K562 (cell line): Measurements from ENCODE around the gene PPAN. TPM values are rescaled to one million over a fixed set of nuclear protein-coding genes. Genes with fewer than 3 reads are reported as not detected.

Experiments
- ATAC-seq: fragments of 200-7000 bp; cut with Tn5 transposase; 3 replicates; pipeline ENCODE4 v1.9.1; 2020; ENCODE audit warnings: moderate library complexity
- BruUV-seq: library from RNA; stranded (reverse); fragments of 400-500 nt; replicated peaks from 2 replicates; lab custom pipeline; 2021; lab: Mats Ljungman, UMichigan
- CTCF ChIA-PET: fragments of 300-600 bp; formaldehyde crosslinking; extraction: SDS; loops from one replicate; lab custom pipeline; 2021; ENCODE audit warnings: low intra/inter-chr PET ratio; lab: Yijun Ruan, JAX
- POLR2A ChIA-PET: fragments of 300-600, 350-650 bp; sonication (Branson Sonifier 250); formaldehyde crosslinking; extraction: SDS; loops from one replicate; lab custom pipeline; 2021; ENCODE audit warnings: antibody characterized with exemption, inconsistent platforms; lab: Yijun Ruan, JAX
- DNase-seq, 4 experiments: peaks; one replicate each; pipeline versions ENCODE4 v3.0.0 to v3.0.0-alpha.2; 2011 to 2018; ENCODE audit warnings: low spot score in 3 of 4, mixed read lengths in 3 of 4; ENCODE audit errors: extremely low read depth in 1 of 4
- FAIRE-seq: peaks from 2 replicates; lab custom pipeline; 2011; peaks lifted over from hg19 to GRCh38; lab: Jason Lieb, UNC
- H2AFZ ChIP-seq: 2 replicates; pipeline ENCODE4 v1.6.0; 2011; ENCODE audit warnings: low read depth, low read length, control low read depth, inconsistent platforms
- H3K27ac ChIP-seq: fragments of 200-600 bp; 3 replicates; pipeline ENCODE4 v1.8.0; 2011; ENCODE audit warnings: low read depth, mild to moderate bottlenecking, control low read depth, inconsistent platforms, low read length, moderate library complexity, mixed read lengths; ENCODE audit errors: extremely low read depth
- H3K27me3 ChIP-seq, 2 experiments: fragments of 300-600 bp in 1 of 2; 2 replicates in 1 of 2; 3 replicates in 1 of 2; pipeline versions ENCODE4 v1.6.0 to v1.8.0; 2011; ENCODE audit warnings: inconsistent platforms in 2 of 2, low read length in 2 of 2, mild to moderate bottlenecking in 1 of 2, mixed read lengths in 1 of 2, moderate library complexity in 1 of 2; ENCODE audit not compliant: control insufficient read depth in 2 of 2, insufficient read depth in 2 of 2
- H3K36me3 ChIP-seq: fragments of 300-600 bp; 3 replicates; pipeline ENCODE4 v1.8.0; 2011; ENCODE audit warnings: mild to moderate bottlenecking, low read length, inconsistent platforms; ENCODE audit not compliant: control insufficient read depth, insufficient read depth
- H3K4me1 ChIP-seq, 2 experiments: fragments of 200-600 bp in 1 of 2; replicated peaks in 1 of 2; 2 replicates in 1 of 2; 3 replicates in 1 of 2; pipeline versions ENCODE4 v1.5.1 to v1.8.0; 2011; ENCODE audit warnings: inconsistent platforms in 2 of 2, low read length in 2 of 2, mild to moderate bottlenecking in 1 of 2, mixed read lengths in 1 of 2, moderate library complexity in 1 of 2; ENCODE audit not compliant: control insufficient read depth in 2 of 2, insufficient read depth in 2 of 2
- H3K4me2 ChIP-seq: 2 replicates; pipeline ENCODE4 v1.6.1; 2011; ENCODE audit warnings: low read length, control low read depth, inconsistent platforms, mixed read lengths; ENCODE audit not compliant: insufficient read depth
- H3K4me3 ChIP-seq: fragments of 200-600 bp; sonication (generic), shearing (Covaris generic); 2 replicates; pipeline ENCODE4 v1.5.1; 2016; ENCODE audit warnings: control low read depth, inconsistent platforms
- H3K79me2 ChIP-seq: fragments of 200-600 bp; 3 replicates; pipeline ENCODE4 v1.8.0; 2011; ENCODE audit warnings: low read length, inconsistent platforms; ENCODE audit not compliant: control insufficient read depth, insufficient read depth
- H3K9ac ChIP-seq, 2 experiments: 2 replicates each; pipeline versions ENCODE4 v1.6.0 to v1.6.1; 2011; ENCODE audit warnings: low read depth in 2 of 2, low read length in 2 of 2, control low read depth in 1 of 2, inconsistent platforms in 1 of 2, mild to moderate bottlenecking in 1 of 2, mixed read lengths in 1 of 2; ENCODE audit not compliant: insufficient read depth in 1 of 2
- H3K9me1 ChIP-seq: one replicate; pipeline ENCODE4 v1.6.0; 2011; ENCODE audit warnings: inconsistent platforms, mild to moderate bottlenecking, low read length, moderate library complexity; ENCODE audit not compliant: control insufficient read depth, insufficient read depth
- H3K9me3 ChIP-seq: replicated peaks from 2 replicates; pipeline ENCODE4 v1.5.1; 2011; ENCODE audit warnings: low read depth, low read length, inconsistent platforms; ENCODE audit not compliant: control insufficient read depth, insufficient read depth
- H4K20me1 ChIP-seq: replicated peaks from 2 replicates; pipeline ENCODE4 v1.6.1; 2011; ENCODE audit warnings: low read length, inconsistent platforms, mixed read lengths; ENCODE audit not compliant: control insufficient read depth, insufficient read depth
- CREB3L1 ChIP-seq: fragments of 450-650 bp; IDR thresholded peaks from 2 replicates; pipeline ENCODE4 v1.6.1; 2014; ENCODE audit warnings: low read depth, mild to moderate bottlenecking, moderate library complexity, borderline replicate concordance
- ELF1 ChIP-seq: fragments of 200-800 bp; sonication (Bioruptor generic); IDR thresholded peaks from 2 replicates; pipeline ENCODE4 v1.6.1; 2016; ENCODE audit warnings: missing genetic modification characterization, missing compliant biosample characterization
- FUS ChIP-seq: fragments of 200-400 bp; formaldehyde crosslinking; optimal IDR thresholded peaks from 2 replicates; pipeline ENCODE3; 2017; ENCODE audit warnings: low read depth, low read length
- HMG20A ChIP-seq: fragments of 450-650 bp; formaldehyde crosslinking; conservative IDR thresholded peaks from 2 replicates; pipeline ENCODE4 v1.4.0; 2020; ENCODE audit warnings: mild to moderate bottlenecking, mixed read lengths
- NFIC ChIP-seq: fragments of 450-650 bp; IDR thresholded peaks from 2 replicates; pipeline ENCODE4 v1.6.1; 2017; ENCODE audit warnings: mild to moderate bottlenecking, inconsistent platforms
- RBBP5 ChIP-seq: fragments of 200-600 bp; sonication (generic); IDR thresholded peaks from 2 replicates; pipeline ENCODE4 v1.6.1; 2012; ENCODE audit warnings: borderline replicate concordance, mild to moderate bottlenecking, low read length, control low read depth, inconsistent platforms; ENCODE audit not compliant: insufficient read depth, poor library complexity, severe bottlenecking
- RBM34 ChIP-seq: fragments of 200-400 bp; formaldehyde crosslinking; IDR thresholded peaks from 2 replicates; pipeline ENCODE4 v1.6.1; 2018; ENCODE audit warnings: low read length, borderline replicate concordance; ENCODE audit not compliant: insufficient read depth
- ZNF311 ChIP-seq: fragments of 250-450 bp; sonication (Bioruptor Pico); IDR thresholded peaks from 2 replicates; pipeline ENCODE4 v1.4.0; 2020; ENCODE audit warnings: mild to moderate bottlenecking, moderate library complexity
- WGBS: fragments of 100-300 bp; shearing (Covaris generic); methylation state at CpG from one replicate; pipeline ENCODE4 v1.1.6; 2016; ENCODE audit warnings: low coverage, mixed read lengths; ENCODE audit not compliant: insufficient coverage; ENCODE audit errors: missing lambda C conversion rate; 5-methylcytosine and 5-hydroxymethylcytosine counted together
- in situ Hi-C: fragments of 300-500 bp; cut with MboI; formaldehyde crosslinking; loops from 4 replicates; pipeline ENCODE4 v1.15.0; 2018; ENCODE audit warnings: inconsistent platforms, mixed read lengths
- intact Hi-C: fragments of 100-400 bp; cut with micrococcal nuclease; formaldehyde crosslinking; loops from 2 replicates; pipeline ENCODE4 v1.14.2; 2022
- polyA plus RNA-seq, 8 experiments: library from polyadenylated mRNA; depleted of rRNA in 4 of 8; stranded (reverse) in 5 of 8; unstranded in 3 of 8; fragments of >200 nt; fragmentation: Nextera tagmentation in 2 of 8; fragmentation: Illumina TruSeq in 1 of 8; extraction: Ambion mirVana in 2 of 8; extraction: Trizol in 1 of 8; gene quantifications; 2 replicates each; pipeline versions ENCODE4 v1.2.1 to v1.2.3, GENCODE V29; 2011 to 2014; ENCODE audit warnings: inconsistent platforms in 1 of 8, missing spikeins in 1 of 8
- total RNA-seq, 7 experiments: library from RNA; depleted of rRNA in 6 of 7; stranded (reverse); fragments of >200 nt in 6 of 7; fragmentation: Illumina TruSeq in 2 of 7; extraction: Trizol in 2 of 7; gene quantifications; 2 replicates each; pipeline versions ENCODE4 v1.2.1 to v1.2.3, GENCODE V29; 2011 to 2021; ENCODE audit warnings: low replicate concordance in 1 of 7
- TF ChIP-seq, protein P1 (sequence below): fragments of 450-650 bp; formaldehyde crosslinking; IDR thresholded peaks from 2 replicates; pipeline ENCODE4 v1.4.0; 2020; ENCODE audit warnings: mild to moderate bottlenecking
- TF ChIP-seq, protein P2 (sequence below): fragments of 450-650 bp; IDR thresholded peaks from 2 replicates; pipeline ENCODE4 v1.6.1; 2017; ENCODE audit warnings: mild to moderate bottlenecking, moderate library complexity
- TF ChIP-seq, protein P3 (sequence below): sonication (generic); formaldehyde crosslinking; IDR thresholded peaks from 2 replicates; pipeline ENCODE4 v1.8.1; 2022; ENCODE audit warnings: missing genetic modification reagents

Gene PPAN
- total and polyA plus RNA-seq, 9 of the 15 experiments (the other 6 are each of a cell fraction or from before 2014, with no cell fraction given) = 2.2 to 129 (median 59.1) TPM

DNA sequence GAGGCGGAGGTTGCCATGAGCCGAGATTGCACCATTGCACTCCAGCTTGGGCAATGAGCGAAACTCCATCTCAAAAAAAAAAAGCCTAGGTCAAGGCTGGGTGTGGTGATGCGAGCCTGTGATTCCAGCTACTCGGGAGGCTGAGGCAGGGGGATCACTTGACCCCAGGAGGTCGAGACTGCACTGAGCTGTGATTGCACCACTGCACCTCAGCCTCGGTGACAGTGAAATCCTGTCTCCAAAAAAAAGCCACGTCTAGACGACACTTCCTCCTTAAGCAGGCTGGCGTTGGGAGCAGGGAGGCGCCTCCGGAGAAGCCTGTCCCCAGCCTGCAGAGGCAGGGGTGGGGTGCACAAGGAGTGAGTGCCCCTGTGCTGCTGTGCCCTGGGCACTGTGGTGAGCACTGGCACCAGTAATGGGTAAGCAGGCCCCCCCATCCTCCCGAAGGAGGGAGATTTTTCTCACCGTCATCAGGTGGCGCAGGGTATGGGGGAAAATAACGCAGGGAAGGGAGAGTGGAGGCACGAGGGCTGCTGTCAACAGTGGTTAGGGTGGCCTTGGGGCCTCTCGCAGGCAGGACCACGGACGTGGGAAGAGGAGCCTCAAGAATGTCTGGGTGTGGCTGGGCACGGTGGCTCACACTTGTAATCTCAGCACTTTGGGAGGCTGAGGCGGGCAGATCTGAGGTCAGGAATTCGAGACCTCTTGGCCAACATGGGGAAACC, 6.0 kb downstream of the PPAN start:
- WGBS = 23% methylated on average over 19 of the region's 23 CpGs
- Histone ChIP-seq H3K4me1 (peaks cover 2 to 87% of the 10 kb centered on the region in 2 experiments; a peak in 4 of 5 replicates), H3K36me3 (peaks cover 74% of the 10 kb centered on the region), H3K9me3 (no peaks in the 10 kb centered on the region), H3K79me2 (peaks cover 22% of the 10 kb centered on the region), H4K20me1 (no peaks in the 10 kb centered on the region; the same call in 1 of the 2 replicates), H3K27me3 (no peaks in the 10 kb centered on the region), H3K9ac (peak overlapping the region in 1 of 2 experiments; percentile 70; a peak in 2 of 4 replicates), H3K4me3 (no peak overlapping the region), H2AFZ (no peak overlapping the region), H3K27ac (no peak overlapping the region), H3K9me1 (no peaks in the 10 kb centered on the region), H3K4me2 (no peak overlapping the region)
- ChIA-PET POLR2A (interaction anchor here (0.7 to 1.4 kb wide), 3 partner anchors 16 to 245 kb away, joined by 3 to 5 read pairs (median 3); no protein-coding TSS in a partner anchor), CTCF (interaction anchor here (0.6 to 1.1 kb wide), 2 partner anchors 178 to 1458 kb away, joined by 3 read pairs; no protein-coding TSS in a partner anchor)
- in situ Hi-C loops = no loop called here
- ATAC-seq = peak; percentile 12
- peak; percentile 69 for FAIRE-seq
- intact Hi-C loops = loop anchor here (5.0 kb wide), 1 partner anchor 180 kb away; no protein-coding TSS in a partner anchor
- no TSS peak for BruUV-seq
- DNase-seq = peak in 2 of 4 experiments; percentile 13 to 41
- no peak for TF ChIP-seq FUS
- TF ChIP-seq, protein P1, sequence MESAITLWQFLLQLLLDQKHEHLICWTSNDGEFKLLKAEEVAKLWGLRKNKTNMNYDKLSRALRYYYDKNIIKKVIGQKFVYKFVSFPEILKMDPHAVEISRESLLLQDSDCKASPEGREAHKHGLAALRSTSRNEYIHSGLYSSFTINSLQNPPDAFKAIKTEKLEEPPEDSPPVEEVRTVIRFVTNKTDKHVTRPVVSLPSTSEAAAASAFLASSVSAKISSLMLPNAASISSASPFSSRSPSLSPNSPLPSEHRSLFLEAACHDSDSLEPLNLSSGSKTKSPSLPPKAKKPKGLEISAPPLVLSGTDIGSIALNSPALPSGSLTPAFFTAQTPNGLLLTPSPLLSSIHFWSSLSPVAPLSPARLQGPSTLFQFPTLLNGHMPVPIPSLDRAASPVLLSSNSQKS (CRISPR knock-in tag) = 0 out of 2 replicates have a peak, but pooled peaks have one; percentile 15
- TF ChIP-seq, protein P2, sequence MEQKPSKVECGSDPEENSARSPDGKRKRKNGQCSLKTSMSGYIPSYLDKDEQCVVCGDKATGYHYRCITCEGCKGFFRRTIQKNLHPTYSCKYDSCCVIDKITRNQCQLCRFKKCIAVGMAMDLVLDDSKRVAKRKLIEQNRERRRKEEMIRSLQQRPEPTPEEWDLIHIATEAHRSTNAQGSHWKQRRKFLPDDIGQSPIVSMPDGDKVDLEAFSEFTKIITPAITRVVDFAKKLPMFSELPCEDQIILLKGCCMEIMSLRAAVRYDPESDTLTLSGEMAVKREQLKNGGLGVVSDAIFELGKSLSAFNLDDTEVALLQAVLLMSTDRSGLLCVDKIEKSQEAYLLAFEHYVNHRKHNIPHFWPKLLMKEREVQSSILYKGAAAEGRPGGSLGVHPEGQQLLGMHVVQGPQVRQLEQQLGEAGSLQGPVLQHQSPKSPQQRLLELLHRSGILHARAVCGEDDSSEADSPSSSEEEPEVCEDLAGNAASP = no peak
- TF ChIP-seq NFIC = no peak
- TF ChIP-seq CREB3L1 = no peak
- no peak for TF ChIP-seq RBBP5
- TF ChIP-seq, protein P3, sequence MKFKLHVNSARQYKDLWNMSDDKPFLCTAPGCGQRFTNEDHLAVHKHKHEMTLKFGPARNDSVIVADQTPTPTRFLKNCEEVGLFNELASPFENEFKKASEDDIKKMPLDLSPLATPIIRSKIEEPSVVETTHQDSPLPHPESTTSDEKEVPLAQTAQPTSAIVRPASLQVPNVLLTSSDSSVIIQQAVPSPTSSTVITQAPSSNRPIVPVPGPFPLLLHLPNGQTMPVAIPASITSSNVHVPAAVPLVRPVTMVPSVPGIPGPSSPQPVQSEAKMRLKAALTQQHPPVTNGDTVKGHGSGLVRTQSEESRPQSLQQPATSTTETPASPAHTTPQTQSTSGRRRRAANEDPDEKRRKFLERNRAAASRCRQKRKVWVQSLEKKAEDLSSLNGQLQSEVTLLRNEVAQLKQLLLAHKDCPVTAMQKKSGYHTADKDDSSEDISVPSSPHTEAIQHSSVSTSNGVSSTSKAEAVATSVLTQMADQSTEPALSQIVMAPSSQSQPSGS (CRISPR knock-in tag) = no peak
- TF ChIP-seq RBM34 = no peak
- no peak for TF ChIP-seq HMG20A (CRISPR knock-in tag)
- no peak for TF ChIP-seq ZNF311 (CRISPR knock-in tag)
- no peak for TF ChIP-seq ELF1 (tag)
